HG03432 (cell line): Measurements from ENCODE around the gene VPS8.

Source experiments
- ATAC-seq: cut with Tn5 transposase; IDR thresholded peaks from one replicate; pipeline ENCODE4 v1.9.1; 2021; ENCODE audit warnings: mild to moderate bottlenecking, moderate library complexity; ENCODE audit not compliant: unreplicated experiment

The VPS8 gene

DNA sequence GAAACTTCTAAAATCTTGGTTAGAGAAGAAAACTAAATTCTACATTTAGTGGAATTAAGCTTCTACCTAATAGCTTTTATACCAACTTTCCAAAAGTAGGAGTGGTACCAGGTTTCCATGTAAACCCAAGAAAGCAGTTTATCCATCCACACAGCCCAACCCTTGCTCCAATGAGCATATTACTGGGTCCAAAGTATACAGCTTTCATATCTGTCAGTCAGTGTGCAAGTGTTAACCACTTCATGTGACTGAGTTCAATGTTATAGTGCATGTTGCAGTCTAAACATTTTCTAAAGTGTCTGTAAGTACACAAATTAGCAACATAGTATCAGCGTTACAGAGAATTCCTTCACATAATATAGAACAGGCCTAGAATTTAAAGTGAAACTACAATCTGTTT is 267.7 kb downstream of the VPS8 start:
- ATAC-seq: no peak

DNA sequence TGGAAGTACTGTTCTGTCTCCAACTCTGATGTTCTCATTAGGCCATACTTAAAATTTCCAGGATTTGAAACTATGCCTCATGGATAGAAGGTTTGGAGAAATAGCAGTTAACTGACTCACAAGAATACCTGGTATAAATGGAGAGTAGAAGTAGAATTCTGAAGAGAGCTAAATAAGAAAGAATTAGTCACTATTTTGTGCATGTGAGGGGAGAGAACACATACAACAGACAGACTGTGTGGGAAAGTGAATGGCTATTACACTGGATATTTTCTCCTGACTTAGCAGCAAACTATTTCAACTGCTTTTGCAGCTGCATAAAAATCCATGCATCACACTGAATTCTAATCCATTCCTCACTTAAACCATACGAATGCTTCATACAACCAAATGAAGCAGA is 269.6 kb downstream of the VPS8 start:
- no peak for ATAC-seq

DNA sequence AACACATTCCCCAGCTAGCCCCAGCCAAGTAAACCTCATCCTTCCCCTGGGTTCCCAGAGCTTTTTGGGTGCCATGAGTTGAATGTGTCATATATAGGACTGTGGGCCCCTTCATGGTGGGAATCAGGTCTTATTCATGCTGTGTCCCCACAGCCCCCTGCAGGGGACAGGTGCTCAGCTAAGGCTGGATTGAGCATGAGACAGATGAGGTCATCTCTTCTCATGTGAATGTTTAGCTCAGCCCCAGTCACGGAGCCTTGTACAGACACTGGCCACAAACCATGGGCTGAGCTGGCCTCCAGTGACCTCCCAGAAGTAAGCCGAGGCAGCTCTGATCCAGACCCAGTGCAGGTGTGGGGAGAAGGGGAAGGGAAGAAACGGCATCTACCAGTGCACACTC is 270.2 kb downstream of the VPS8 start:
- ATAC-seq: no peak

DNA sequence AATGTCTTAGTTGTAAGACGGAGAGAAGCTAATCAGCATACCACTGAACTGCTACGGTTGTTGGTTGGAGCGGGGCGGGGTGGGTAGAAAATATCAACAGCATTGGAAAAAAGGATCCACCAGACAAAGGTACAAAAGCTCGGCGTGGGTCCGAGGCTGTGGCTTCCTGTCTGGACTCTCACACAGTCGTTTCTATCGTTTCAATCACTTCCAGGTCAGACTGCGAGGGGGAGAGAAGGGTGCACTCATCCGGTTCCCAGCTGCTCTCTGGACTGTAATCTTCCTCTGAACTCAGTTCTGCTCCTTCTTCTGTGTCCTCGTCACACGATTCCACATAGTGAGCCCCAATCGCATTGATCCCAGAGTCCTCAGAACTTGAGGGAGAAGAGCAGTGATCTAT is 270.9 kb downstream of the VPS8 start:
- ATAC-seq: no peak

DNA sequence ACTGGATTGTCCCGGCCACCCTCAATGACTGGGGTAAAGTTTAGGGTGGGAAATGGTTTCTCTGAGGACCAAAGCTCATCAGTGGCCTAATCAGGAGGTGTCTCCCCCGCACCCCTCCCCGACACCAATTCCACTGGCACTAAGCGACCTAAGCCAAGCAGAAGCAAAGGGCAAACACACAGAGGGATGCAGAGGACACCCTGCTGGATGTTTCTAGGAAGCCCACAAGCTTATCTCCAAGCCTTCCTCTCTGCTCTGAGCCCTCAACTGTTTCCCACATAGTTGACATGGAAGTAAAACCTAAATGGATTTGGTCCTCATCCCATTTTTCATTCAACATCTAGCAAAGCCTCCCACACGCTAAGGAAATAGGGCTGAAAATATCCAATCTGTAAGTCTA is 272.4 kb downstream of the VPS8 start:
- ATAC-seq: no peak

DNA sequence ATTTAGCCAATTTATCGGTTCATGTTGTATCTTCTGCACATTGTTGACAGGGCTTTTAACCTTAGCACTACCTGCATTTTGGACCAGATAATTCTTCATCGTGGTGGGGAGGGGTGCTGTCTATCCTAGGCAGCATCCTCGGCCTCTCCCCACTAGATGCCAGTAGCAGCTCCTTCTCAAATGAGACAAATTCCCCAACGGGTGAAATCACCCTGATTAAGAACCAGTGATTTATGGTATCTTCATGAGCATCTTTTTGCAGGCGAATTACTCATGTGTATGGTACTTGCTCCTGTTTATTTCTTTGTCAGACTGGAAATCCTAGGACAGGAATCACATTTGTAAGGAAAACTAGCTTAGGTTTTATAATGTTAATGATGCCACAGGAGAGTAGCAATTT is 272.9 kb downstream of the VPS8 start:
- no peak for ATAC-seq

DNA sequence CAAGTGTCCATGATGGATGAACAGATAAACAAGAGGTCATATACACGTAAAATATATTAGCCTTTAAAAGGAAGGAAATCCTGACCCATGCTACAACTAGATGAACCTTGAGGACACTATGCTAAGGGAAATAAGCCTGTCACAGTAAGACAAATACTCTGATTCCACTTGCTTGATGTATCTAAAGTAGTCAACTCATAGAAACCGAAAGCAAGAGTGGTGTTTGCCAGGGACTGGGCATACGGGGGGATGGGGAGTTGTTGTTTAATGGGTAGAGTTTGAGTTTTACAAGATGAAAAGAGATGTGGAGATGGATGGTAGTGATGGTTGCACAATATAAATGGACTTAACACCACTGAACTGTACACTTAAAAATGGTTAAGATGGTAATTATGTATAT is 275.5 kb downstream of the VPS8 start:
- no peak for ATAC-seq

DNA sequence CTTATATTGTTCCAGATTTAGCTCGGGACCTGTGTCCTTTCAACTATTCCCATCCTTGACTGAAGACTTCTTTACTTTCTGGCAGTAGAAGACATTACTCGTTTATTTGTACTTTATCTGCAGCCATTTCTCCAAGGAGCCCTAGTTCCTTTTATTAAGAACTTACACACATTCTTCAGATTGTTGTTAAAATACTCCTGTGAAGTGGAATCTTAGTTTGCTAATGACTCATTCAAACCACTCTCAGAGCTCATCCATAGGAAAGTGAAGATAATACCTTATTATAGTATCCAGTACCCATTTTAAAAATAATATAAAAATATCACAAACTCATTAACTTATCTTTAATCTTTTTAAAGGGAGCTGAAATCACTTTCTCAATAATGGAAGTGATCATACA is 277.4 kb downstream of the VPS8 start:
- ATAC-seq: no peak

DNA sequence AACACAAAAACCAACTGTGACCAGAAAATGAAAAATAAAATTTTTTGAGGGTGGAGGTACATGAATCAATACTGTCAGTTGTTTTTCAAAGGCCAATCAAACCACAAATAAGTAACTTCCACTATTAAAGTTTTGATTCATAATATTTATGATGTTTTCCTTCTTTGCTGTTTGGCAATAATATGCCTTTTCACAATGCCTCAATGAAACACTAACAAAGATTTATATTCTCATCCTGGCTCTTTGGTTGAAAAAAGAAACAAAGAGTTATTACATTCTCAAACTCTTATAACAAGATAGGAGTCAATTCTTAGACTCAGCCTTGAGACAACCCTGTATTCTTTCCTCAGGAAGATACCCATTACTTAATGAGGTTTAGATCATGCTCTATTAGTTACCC is 277.8 kb downstream of the VPS8 start:
- no peak for ATAC-seq

DNA sequence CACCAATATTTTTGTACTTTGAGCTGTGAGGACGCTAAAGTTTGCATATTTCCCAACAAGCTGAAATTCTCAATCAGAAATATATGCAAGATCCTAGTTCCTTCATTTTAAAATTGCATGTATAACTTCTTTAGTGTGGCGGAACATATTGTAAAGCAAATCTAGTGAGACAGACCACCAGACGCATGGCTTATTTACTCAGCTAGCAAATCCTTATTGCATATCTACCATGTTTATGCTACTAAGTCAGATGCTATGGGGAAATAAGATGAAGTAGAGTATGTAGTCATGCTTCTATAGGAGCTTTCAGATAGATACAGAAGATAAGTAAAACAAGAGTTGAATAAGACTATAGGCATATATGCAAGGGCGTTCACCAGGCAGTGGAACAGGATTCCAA is 278.8 kb downstream of the VPS8 start:
- no peak for ATAC-seq

DNA sequence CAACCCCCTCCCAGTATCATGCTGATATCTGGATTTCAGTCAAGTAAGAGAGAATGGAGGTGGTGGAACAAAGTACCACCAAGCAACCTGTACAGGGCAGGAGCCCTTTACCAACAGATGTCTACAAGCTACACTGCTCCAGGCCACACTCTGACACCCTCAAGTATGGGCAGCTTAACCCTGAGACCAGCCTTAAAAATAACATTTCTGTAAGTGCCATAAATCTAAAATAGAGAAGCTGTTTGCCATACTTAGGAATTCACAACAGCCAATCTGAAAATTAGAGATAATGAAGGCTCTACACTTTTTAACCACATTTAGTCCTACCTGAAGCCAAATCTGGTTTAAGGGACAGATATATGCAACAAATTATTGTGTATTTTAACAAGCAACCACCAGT is 281.1 kb downstream of the VPS8 start:
- ATAC-seq: no peak

DNA sequence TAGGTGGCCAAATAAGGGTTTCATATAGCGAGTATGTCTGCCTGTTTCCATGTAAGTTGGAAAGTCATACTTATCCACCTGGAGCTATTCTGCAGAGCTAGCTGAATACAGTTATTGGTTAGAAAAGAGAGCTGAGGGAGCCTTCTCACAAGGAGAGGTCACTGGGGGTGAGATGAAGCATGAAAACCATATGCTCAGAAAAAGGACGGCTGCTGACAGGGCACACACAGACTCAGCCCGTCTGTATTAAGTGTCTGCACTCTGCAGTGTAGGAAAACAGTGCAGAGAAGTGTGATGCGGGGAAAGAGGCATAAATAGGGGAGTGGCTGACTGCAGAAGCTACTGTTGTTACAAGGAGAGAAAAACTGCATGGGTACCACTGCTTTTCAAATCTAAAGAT is 282.7 kb downstream of the VPS8 start:
- ATAC-seq: no peak
